HEK293 (cell line): ENCODE results near the gene SLC16A10.

Source experiments
- CTCF ChIA-PET: fragments of 350-600 bp; formaldehyde crosslinking; extraction: SDS; loops from one replicate; lab custom pipeline; 2021; ENCODE audit warnings: antibody characterized with exemption; lab: Yijun Ruan, JAX
- POLR2A ChIA-PET: fragments of 300-600 bp; formaldehyde crosslinking; extraction: SDS; loops from one replicate; lab custom pipeline; 2020; ENCODE audit warnings: antibody characterized with exemption, inconsistent platforms; lab: Yijun Ruan, JAX
- H3K27ac ChIP-seq: fragments of 200-500 bp; sonication (Bioruptor generic); 2 replicates; pipeline ENCODE4 v1.5.1; 2014; ENCODE audit warnings: low read depth, low read length, control low read depth, inconsistent platforms; ENCODE audit errors: extremely low read depth
- H3K36me3 ChIP-seq, 2 experiments: fragments of 200-500 bp in 1 of 2; sonication (Bioruptor generic) in 1 of 2; 1 replicate in 1 of 2; 2 replicates in 1 of 2; pipeline ENCODE4 v1.5.1; 2014 to 2017; ENCODE audit warnings: inconsistent platforms in 2 of 2, low read length in 2 of 2; ENCODE audit not compliant: control insufficient read depth in 2 of 2, insufficient read depth in 1 of 2
- H3K4me1 ChIP-seq: fragments of 200-500 bp; sonication (Bioruptor generic); 2 replicates; pipeline ENCODE4 v1.5.1; 2014; ENCODE audit warnings: mild to moderate bottlenecking, low read length, inconsistent platforms; ENCODE audit not compliant: control insufficient read depth, insufficient read depth
- H3K4me3 ChIP-seq: 2 replicates; pipeline ENCODE4 v1.5.1; 2011; ENCODE audit warnings: low read depth, mild to moderate bottlenecking, control low read depth, low read length, moderate library complexity
- H3K9me3 ChIP-seq: fragments of 200-500 bp; sonication (Bioruptor generic); 2 replicates; pipeline ENCODE4 v1.5.1; 2014; ENCODE audit warnings: low read depth, low read length, inconsistent platforms; ENCODE audit not compliant: control insufficient read depth, insufficient read depth
- BCL11A ChIP-seq: fragments of 450-650 bp; formaldehyde crosslinking; IDR thresholded peaks from 2 replicates; pipeline ENCODE4 v1.5.1; 2016; ENCODE audit warnings: low read depth, missing biosample characterization, missing genetic modification characterization
- FEZF1 ChIP-seq: fragments of 450-650 bp; formaldehyde crosslinking; IDR thresholded peaks from 2 replicates; pipeline ENCODE4 v1.5.1; 2016; ENCODE audit warnings: missing biosample characterization, missing genetic modification characterization
- HIC1 ChIP-seq: fragments of 450-650 bp; formaldehyde crosslinking; IDR thresholded peaks from 2 replicates; pipeline ENCODE4 v1.5.1; 2016; ENCODE audit warnings: missing biosample characterization, missing genetic modification characterization
- KLF10 ChIP-seq: fragments of 450-650 bp; IDR thresholded peaks from 2 replicates; pipeline ENCODE4 v1.5.1; 2018; ENCODE audit warnings: missing biosample characterization, mild to moderate bottlenecking, missing genetic modification characterization
- KLF16 ChIP-seq: fragments of 450-650 bp; formaldehyde crosslinking; IDR thresholded peaks from 2 replicates; pipeline ENCODE4 v1.5.1; 2017; ENCODE audit warnings: missing biosample characterization, missing genetic modification characterization
- KLF8 ChIP-seq: fragments of 450-650 bp; formaldehyde crosslinking; IDR thresholded peaks from 2 replicates; pipeline ENCODE4 v1.5.1; 2016; ENCODE audit warnings: missing biosample characterization, missing genetic modification characterization
- OSR2 ChIP-seq: fragments of 450-650 bp; formaldehyde crosslinking; IDR thresholded peaks from 2 replicates; pipeline ENCODE4 v1.5.1; 2016; ENCODE audit warnings: missing biosample characterization, missing genetic modification characterization
- ZNF169 ChIP-seq: fragments of 450-650 bp; formaldehyde crosslinking; IDR thresholded peaks from 2 replicates; pipeline ENCODE4 v1.5.1; 2016; ENCODE audit warnings: missing biosample characterization, missing genetic modification characterization
- ZNF175 ChIP-seq: fragments of 450-650 bp; formaldehyde crosslinking; IDR thresholded peaks from 2 replicates; pipeline ENCODE4 v1.5.1; 2016; ENCODE audit warnings: missing biosample characterization, missing genetic modification characterization
- ZNF2 ChIP-seq: fragments of 450-650 bp; formaldehyde crosslinking; IDR thresholded peaks from 2 replicates; pipeline ENCODE4 v1.5.1; 2016; ENCODE audit warnings: missing biosample characterization, missing genetic modification characterization
- ZNF211 ChIP-seq: fragments of 450-650 bp; formaldehyde crosslinking; IDR thresholded peaks from 2 replicates; pipeline ENCODE4 v1.5.1; 2016; ENCODE audit warnings: low read depth, missing biosample characterization, missing genetic modification characterization
- ZNF23 ChIP-seq: fragments of 450-650 bp; formaldehyde crosslinking; IDR thresholded peaks from 2 replicates; pipeline ENCODE4 v1.5.1; 2016; ENCODE audit warnings: missing biosample characterization, missing genetic modification characterization, borderline replicate concordance
- ZNF302 ChIP-seq: fragments of 450-650 bp; formaldehyde crosslinking; IDR thresholded peaks from 2 replicates; pipeline ENCODE4 v1.5.1; 2016; ENCODE audit warnings: missing biosample characterization, missing genetic modification characterization, low read depth
- ZNF324 ChIP-seq: fragments of 450-650 bp; formaldehyde crosslinking; IDR thresholded peaks from 2 replicates; pipeline ENCODE4 v1.5.1; 2016; ENCODE audit warnings: missing biosample characterization, missing genetic modification characterization
- ZNF366 ChIP-seq: fragments of 450-650 bp; formaldehyde crosslinking; conservative IDR thresholded peaks from 2 replicates; pipeline ENCODE4 v1.5.1; 2016; ENCODE audit warnings: missing biosample characterization, missing genetic modification characterization
- ZNF449 ChIP-seq: fragments of 450-650 bp; formaldehyde crosslinking; IDR thresholded peaks from 2 replicates; pipeline ENCODE4 v1.5.1; 2017; ENCODE audit warnings: missing biosample characterization, mild to moderate bottlenecking, missing genetic modification characterization, moderate library complexity
- ZNF510 ChIP-seq: fragments of 450-650 bp; formaldehyde crosslinking; IDR thresholded peaks from 2 replicates; pipeline ENCODE4 v1.5.1; 2018; ENCODE audit warnings: mild to moderate bottlenecking, missing genetic modification characterization, missing biosample characterization; ENCODE audit not compliant: insufficient replicate concordance
- ZNF513 ChIP-seq: fragments of 450-650 bp; IDR thresholded peaks from 2 replicates; pipeline ENCODE4 v1.5.1; 2018; ENCODE audit warnings: missing biosample characterization, missing genetic modification characterization
- ZNF514 ChIP-seq: fragments of 450-650 bp; formaldehyde crosslinking; IDR thresholded peaks from 2 replicates; pipeline ENCODE4 v1.5.1; 2016; ENCODE audit warnings: missing biosample characterization, missing genetic modification characterization
- ZNF530 ChIP-seq: fragments of 450-650 bp; formaldehyde crosslinking; IDR thresholded peaks from 2 replicates; pipeline ENCODE4 v1.5.1; 2016; ENCODE audit warnings: low read depth, missing biosample characterization, missing genetic modification characterization
- ZNF670 ChIP-seq: fragments of 450-650 bp; formaldehyde crosslinking; IDR thresholded peaks from 2 replicates; pipeline ENCODE4 v1.5.1; 2016; ENCODE audit warnings: missing biosample characterization, missing genetic modification characterization, low read depth
- ZNF76 ChIP-seq: fragments of 450-650 bp; formaldehyde crosslinking; IDR thresholded peaks from 2 replicates; pipeline ENCODE4; 2016; ENCODE audit warnings: low read depth, missing biosample characterization, missing genetic modification characterization, borderline replicate concordance
- ZNF777 ChIP-seq: fragments of 450-650 bp; formaldehyde crosslinking; IDR thresholded peaks from 2 replicates; pipeline ENCODE4 v1.5.1; 2017; ENCODE audit warnings: missing biosample characterization, missing genetic modification characterization, borderline replicate concordance
- ZNF830 ChIP-seq: fragments of 450-650 bp; IDR thresholded peaks from 2 replicates; pipeline ENCODE4 v1.5.0; 2018; ENCODE audit warnings: missing biosample characterization, missing genetic modification characterization, low read depth, mild to moderate bottlenecking, moderate library complexity
- ZSCAN23 ChIP-seq: fragments of 450-650 bp; formaldehyde crosslinking; IDR thresholded peaks from 2 replicates; pipeline ENCODE4 v1.5.1; 2016; ENCODE audit warnings: missing biosample characterization, missing genetic modification characterization
- ZSCAN30 ChIP-seq: fragments of 450-650 bp; IDR thresholded peaks from 2 replicates; pipeline ENCODE4 v1.5.1; 2018; ENCODE audit warnings: missing biosample characterization, mild to moderate bottlenecking, missing genetic modification characterization, moderate library complexity
- ZSCAN4 ChIP-seq: fragments of 450-650 bp; formaldehyde crosslinking; IDR thresholded peaks from 2 replicates; pipeline ENCODE4 v1.5.1; 2017; ENCODE audit warnings: missing biosample characterization, missing genetic modification characterization

The SLC16A10 gene

GRCh38 chr6:111176760-111177099 is 89.4 kb downstream of the SLC16A10 start (continued):
- TF ChIP-seq ZNF510 (tag by site-specific recombination), result no peak

- ChIA-PET CTCF (interaction anchor here (0.6 kb wide), 1 partner anchor 1000 kb away, joined by 3 read pairs; no protein-coding TSS in a partner anchor), POLR2A (no interaction called here)
These were observed 89.8 kb downstream of the SLC16A10 start for GRCh38 chr6:111177131-111177530.

GRCh38 chr6:111183702-111184517 is 96.6 kb downstream of the SLC16A10 start:
- H3K27ac ChIP-seq, result no peak overlapping the region
- POLR2A ChIA-PET, result no interaction called here
- no peaks in the 10 kb centered on the region for H3K36me3 ChIP-seq
- H3K4me1 ChIP-seq, result no peaks in the 10 kb centered on the region
- no peaks in the 10 kb centered on the region for H3K9me3 ChIP-seq
- CTCF ChIA-PET, result interaction anchor here (0.6 to 0.9 kb wide), 2 partner anchors 12 to 19 kb away, joined by 3 to 4 read pairs; no protein-coding TSS in a partner anchor
- no peak overlapping the region for H3K4me3 ChIP-seq
- TF ChIP-seq ZSCAN23 (tag by site-specific recombination), result no peak
- no peak for TF ChIP-seq ZNF513
- no peak for TF ChIP-seq ZNF175 (tag by site-specific recombination)
- TF ChIP-seq ZNF670 (tag by site-specific recombination), result no peak
- no peak for TF ChIP-seq ZSCAN30 (tag by site-specific recombination)
- no peak for TF ChIP-seq BCL11A (tag by site-specific recombination)
- TF ChIP-seq KLF10 (tag by site-specific recombination), result no peak
- TF ChIP-seq ZNF76 (tag by site-specific recombination), result no peak
- no peak for TF ChIP-seq ZNF23 (tag by site-specific recombination)
- TF ChIP-seq ZNF510 (tag by site-specific recombination), result no peak
- TF ChIP-seq FEZF1, result no peak
- TF ChIP-seq ZNF514 (tag by site-specific recombination), result no peak
- no peak for TF ChIP-seq OSR2 (tag by site-specific recombination)
- no peak for TF ChIP-seq KLF8 (tag by site-specific recombination)

More at GRCh38 chr6:111177131-111177530, 89.8 kb downstream of the SLC16A10 start:
- H3K9me3 ChIP-seq, result no peaks in the 10 kb centered on the region
- no peak overlapping the region for H3K27ac ChIP-seq
- H3K4me1 ChIP-seq, result peaks cover 4% of the 10 kb centered on the region; the same call in 1 of the 2 replicates
- peaks cover 0 to 9% of the 10 kb centered on the region in 2 experiments; a peak in 1 of 3 replicates for H3K36me3 ChIP-seq
- H3K4me3 ChIP-seq, result no peak overlapping the region
- no peak for TF ChIP-seq ZNF449 (tag by site-specific recombination)
- no peak for TF ChIP-seq ZNF530 (tag by site-specific recombination)
- no peak for TF ChIP-seq HIC1 (tag by site-specific recombination)
- TF ChIP-seq ZNF366, result no peak
- no peak for TF ChIP-seq ZNF830 (tag by site-specific recombination)
- TF ChIP-seq ZNF302 (tag by site-specific recombination), result no peak
- TF ChIP-seq ZNF2 (tag by site-specific recombination), result no peak
- no peak for TF ChIP-seq ZNF324 (tag by site-specific recombination)
- no peak for TF ChIP-seq ZSCAN30 (tag by site-specific recombination)
- TF ChIP-seq ZNF211 (tag by site-specific recombination), result no peak
- TF ChIP-seq KLF16 (tag by site-specific recombination), result no peak
- TF ChIP-seq ZNF777, result no peak
- no peak for TF ChIP-seq ZSCAN4 (tag by site-specific recombination)
- TF ChIP-seq ZNF169 (tag by site-specific recombination), result no peak
- TF ChIP-seq OSR2 (tag by site-specific recombination), result no peak
